ENCODE results near the gene PALD1. TPM values are rescaled to one million over a fixed set of nuclear protein-coding genes. Genes with fewer than 3 reads are reported as not detected.

The PALD1 gene
- total RNA-seq, 4 donors from 2014 or later: 10.7 to 28.2 (median 14.0) TPM

DNA sequence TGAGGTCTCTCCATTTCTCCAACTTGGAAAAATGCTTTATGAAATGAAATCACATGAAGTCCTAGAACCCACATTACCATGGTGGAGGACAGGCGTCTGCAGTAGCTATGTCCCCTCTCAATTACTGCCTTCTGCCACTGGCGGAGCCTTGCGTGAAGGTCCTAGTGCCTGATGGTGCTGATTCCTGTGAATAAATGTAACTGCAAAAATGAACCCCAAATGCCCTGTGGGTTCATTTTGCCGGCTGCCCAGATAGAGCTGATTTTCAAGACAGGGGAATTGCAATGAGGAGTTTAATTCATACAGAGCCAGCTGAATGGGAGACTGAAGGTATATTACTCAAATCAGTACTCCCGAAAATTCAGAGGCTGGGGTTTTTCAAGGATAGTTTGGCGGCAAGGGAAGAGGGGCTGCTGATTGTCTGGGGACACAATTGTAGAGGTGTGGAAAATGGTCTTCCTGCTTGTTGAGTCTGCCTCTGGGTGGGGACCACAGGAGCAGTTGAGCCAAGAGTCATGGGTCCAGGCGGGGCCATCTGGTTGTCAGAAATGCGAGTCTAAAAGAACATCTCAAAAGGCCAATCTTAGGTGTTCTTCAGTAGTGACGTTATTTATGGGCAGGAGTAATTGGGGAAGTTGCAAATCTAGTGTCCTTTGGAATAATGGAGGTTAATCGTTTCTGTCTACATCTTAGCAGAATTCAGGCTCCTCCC lies 110.4 kb downstream of the PALD1 start:
- no peak for DNase-seq
- no peaks in the 10 kb centered on the region for H3K36me3 ChIP-seq
- no peak overlapping the region for H3K27ac ChIP-seq
- TF ChIP-seq CTCF (IDR thresholded peaks at IDR 0.05): no peak
- TF ChIP-seq POLR2A (IDR thresholded peaks at IDR 0.05): no peak
- intact Hi-C loops (cut with DNase I): no loop called here
- 78 to 92% methylated on average over 9 to 10 of the region's 10 CpGs for WGBS, 2 donors
- no peaks in the 10 kb centered on the region for H3K9me3 ChIP-seq
- no peak overlapping the region for H3K4me3 ChIP-seq (replicated peaks in 1 of 3)
- peaks cover 18 to 19% of the 10 kb centered on the region in 2 donors for H3K4me1 ChIP-seq
- H3K27me3 ChIP-seq: no peaks in the 10 kb centered on the region

DNA sequence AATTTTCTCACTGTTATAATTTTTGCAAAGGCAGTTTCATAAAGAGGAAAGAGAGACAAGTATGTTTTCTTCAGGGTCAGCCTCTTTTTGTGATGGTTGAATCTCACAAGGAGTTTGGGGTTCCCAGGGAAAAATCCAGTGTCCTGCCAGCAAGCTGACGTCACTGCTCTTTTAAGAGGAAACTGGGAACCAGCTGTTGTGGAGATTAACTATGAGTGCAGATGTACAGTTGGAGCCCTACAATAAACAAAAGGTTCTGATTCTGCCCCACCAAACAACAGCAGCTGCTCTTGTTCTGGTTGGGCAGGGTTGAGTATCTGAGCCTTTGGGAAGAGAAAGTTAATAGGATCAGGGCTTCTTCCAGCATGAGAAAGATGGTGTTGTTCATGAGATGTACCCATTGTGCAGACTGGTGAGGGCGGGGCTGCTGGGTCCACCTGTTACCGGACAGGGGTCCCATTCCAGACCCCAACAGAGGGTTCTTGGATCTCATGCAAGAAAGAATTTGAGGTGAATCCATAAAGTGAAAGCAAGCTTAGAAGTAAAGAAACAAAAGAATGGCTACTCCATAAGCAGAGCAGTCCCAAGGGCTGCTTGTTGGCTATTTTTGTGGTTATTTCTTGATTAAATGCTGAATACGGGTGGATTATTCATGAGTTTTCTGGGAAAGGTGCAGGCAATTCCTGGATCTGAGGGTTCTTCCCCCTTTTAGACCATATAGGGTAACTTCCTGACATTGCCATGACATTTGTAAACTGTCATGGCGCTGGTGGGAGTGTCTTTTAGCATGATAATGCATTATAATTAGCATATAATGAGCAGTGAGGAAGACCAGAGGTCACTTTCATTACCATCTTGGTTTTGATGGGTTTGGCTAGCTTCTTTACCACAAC lies 111.4 kb downstream of the PALD1 start:
- Histone ChIP-seq H3K27ac (no peak overlapping the region), H3K36me3 (no peaks in the 10 kb centered on the region), H3K9me3 (no peaks in the 10 kb centered on the region), H3K4me3 (replicated peaks in 1 of 3) (no peak overlapping the region), H3K27me3 (no peaks in the 10 kb centered on the region), H3K4me1 (peaks cover 8 to 11% of the 10 kb centered on the region in 2 donors)
- intact Hi-C loops (cut with DNase I): no loop called here
- WGBS, 2 donors: 85 to 90% methylated on average over 5 of the region's 5 CpGs
- TF ChIP-seq POLR2A (IDR thresholded peaks at IDR 0.05) (no peak), CTCF (IDR thresholded peaks at IDR 0.05) (no peak)
- no peak for DNase-seq

GRCh38 chr10:70590655-70591416 lies 112.3 kb downstream of the PALD1 start:
- Histone ChIP-seq H3K4me3 (replicated peaks in 1 of 3) (no peak overlapping the region), H3K9me3 (no peaks in the 10 kb centered on the region), H3K27me3 (no peaks in the 10 kb centered on the region), H3K36me3 (no peaks in the 10 kb centered on the region), H3K27ac (no peak overlapping the region), H3K4me1 (peaks cover under 1 to 3% of the 10 kb centered on the region in 2 donors)
- TF ChIP-seq POLR2A (IDR thresholded peaks at IDR 0.05) (no peak), CTCF (IDR thresholded peaks at IDR 0.05) (no peak)
- DNase-seq: no peak
- intact Hi-C loops (cut with DNase I): no loop called here
- 72 to 86% methylated on average over 5 of the region's 5 CpGs for WGBS, 2 donors

- H3K27me3 ChIP-seq: no peaks in the 10 kb centered on the region
- 78 to 96% methylated on average over 2 of the region's 2 CpGs for WGBS, 2 donors
- H3K27ac ChIP-seq: no peak overlapping the region
- H3K4me1 ChIP-seq: no peaks in the 10 kb centered on the region
- H3K9me3 ChIP-seq: no peaks in the 10 kb centered on the region
- DNase-seq: no peak
- no peak for TF ChIP-seq POLR2A (IDR thresholded peaks at IDR 0.05)
- TF ChIP-seq CTCF (IDR thresholded peaks at IDR 0.05): no peak
- no peaks in the 10 kb centered on the region for H3K36me3 ChIP-seq
- H3K4me3 ChIP-seq (replicated peaks in 1 of 3): no peak overlapping the region
- intact Hi-C loops (cut with DNase I): no loop called here
These were observed 113.7 kb downstream of the PALD1 start for GRCh38 chr10:70592186-70592735.

Data from thyroid gland (tissue), 4 donors.